HFF-Myc (cell line): Measurements from ENCODE around the gene SLC12A2.

Experiments used
- DNase-seq: peaks from one replicate; pipeline ENCODE4 v3.0.0-alpha.2; 2011; ENCODE audit warnings: low read depth; ENCODE audit errors: extremely low read depth
- H3K4me3 ChIP-seq: replicated peaks from 2 replicates; pipeline ENCODE4 v1.5.1; 2011; ENCODE audit warnings: low read depth, mild to moderate bottlenecking, control low read depth, low read length
- CTCF ChIP-seq: IDR thresholded peaks from 2 replicates; pipeline ENCODE4 v1.5.1; 2012; ENCODE audit warnings: mild to moderate bottlenecking, low read depth, low read length, control low read depth; ENCODE audit errors: missing control alignments

Gene SLC12A2

GRCh38 chr5:128060644-128061385, 22.8 kb upstream of the SLC12A2 start:
- H3K4me3 ChIP-seq: no peak overlapping the region
- TF ChIP-seq CTCF: no peak
- DNase-seq: no peak

- H3K4me3 ChIP-seq: no peak overlapping the region
- TF ChIP-seq CTCF: no peak
- DNase-seq: no peak
Measured at GRCh38 chr5:128062172-128062746, 21.3 kb upstream of the SLC12A2 start.

GRCh38 chr5:128074171-128074570, 9.4 kb upstream of the SLC12A2 start:
- no peak overlapping the region for H3K4me3 ChIP-seq
- TF ChIP-seq CTCF: no peak
- DNase-seq: no peak

GRCh38 chr5:128074953-128075352, 8.6 kb upstream of the SLC12A2 start:
- no peak overlapping the region for H3K4me3 ChIP-seq
- no peak for TF ChIP-seq CTCF
- DNase-seq: no peak

- DNase-seq: no peak
- H3K4me3 ChIP-seq: no peak overlapping the region
- no peak for TF ChIP-seq CTCF
Measured at GRCh38 chr5:128077526-128077925, 6.0 kb upstream of the SLC12A2 start.

GRCh38 chr5:128081111-128081851, 2.3 kb upstream of the SLC12A2 start:
- DNase-seq: no peak
- TF ChIP-seq CTCF: no peak
- peak overlapping the region; percentile 66 for H3K4me3 ChIP-seq
